Hepatic stellate cell (primary cell): ENCODE results near the gene CEP78.
"Not testable (repeated sequence)": the region's sequence is repeated elsewhere in the genome, so short reads cannot be mapped to it uniquely, and the experiment has no call there.

Source experiments
- DNase-seq: peaks from one replicate; pipeline ENCODE4 v3.0.0; 2011; ENCODE audit warnings: low spot score

The CEP78 gene, protein sequence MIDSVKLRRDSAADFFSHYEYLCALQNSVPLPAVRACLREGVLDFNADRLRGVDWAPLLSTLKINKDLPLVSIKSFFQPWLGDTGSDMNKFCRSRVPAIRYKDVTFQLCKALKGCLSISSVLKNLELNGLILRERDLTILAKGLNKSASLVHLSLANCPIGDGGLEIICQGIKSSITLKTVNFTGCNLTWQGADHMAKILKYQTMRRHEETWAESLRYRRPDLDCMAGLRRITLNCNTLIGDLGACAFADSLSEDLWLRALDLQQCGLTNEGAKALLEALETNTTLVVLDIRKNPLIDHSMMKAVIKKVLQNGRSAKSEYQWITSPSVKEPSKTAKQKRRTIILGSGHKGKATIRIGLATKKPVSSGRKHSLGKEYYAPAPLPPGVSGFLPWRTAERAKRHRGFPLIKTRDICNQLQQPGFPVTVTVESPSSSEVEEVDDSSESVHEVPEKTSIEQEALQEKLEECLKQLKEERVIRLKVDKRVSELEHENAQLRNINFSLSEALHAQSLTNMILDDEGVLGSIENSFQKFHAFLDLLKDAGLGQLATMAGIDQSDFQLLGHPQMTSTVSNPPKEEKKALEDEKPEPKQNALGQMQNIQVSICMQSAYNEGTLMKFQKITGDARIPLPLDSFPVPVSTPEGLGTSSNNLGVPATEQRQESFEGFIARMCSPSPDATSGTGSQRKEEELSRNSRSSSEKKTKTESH

DNA sequence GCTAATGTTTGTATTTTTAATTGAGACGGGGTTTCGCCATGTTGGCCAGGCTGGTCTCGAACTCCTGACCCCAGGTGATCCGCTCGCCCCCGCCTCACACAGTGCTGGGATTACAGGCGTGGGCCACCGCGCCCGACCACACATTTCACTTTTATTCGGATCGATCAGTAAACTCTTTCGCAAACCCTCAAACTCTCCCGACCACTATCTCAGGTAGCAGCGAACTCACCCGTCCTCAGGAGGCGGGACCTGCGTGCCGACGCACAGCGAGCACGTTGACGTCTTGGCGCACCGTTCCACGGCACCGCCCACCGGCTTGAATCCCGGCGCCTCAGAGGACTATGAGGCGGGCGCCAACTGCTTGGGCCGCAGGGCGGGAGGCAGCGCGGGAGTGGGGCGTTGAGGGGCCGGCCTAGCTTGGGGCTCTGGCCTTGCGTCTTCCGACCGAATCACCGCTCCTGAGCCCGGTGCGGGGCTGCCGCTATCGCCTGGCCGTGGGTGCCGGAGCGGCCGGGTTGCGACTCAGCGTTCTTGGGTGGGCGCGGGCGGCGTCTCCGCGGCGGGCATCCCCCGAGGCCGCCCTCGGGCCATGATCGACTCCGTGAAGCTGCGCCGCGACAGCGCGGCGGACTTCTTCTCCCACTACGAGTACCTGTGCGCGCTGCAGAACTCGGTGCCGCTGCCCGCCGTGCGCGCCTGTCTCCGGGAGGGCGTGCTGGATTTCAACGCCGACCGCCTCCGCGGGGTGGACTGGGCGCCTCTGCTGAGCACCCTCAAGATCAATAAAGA, at the start of gene CEP78:
Gene CEP78 (plus strand): TSS at position 314 of the 789 bp plus-strand sequence. CDS start 276 bp downstream, at position 590.
- peak; percentile 88 for DNase-seq

DNA sequence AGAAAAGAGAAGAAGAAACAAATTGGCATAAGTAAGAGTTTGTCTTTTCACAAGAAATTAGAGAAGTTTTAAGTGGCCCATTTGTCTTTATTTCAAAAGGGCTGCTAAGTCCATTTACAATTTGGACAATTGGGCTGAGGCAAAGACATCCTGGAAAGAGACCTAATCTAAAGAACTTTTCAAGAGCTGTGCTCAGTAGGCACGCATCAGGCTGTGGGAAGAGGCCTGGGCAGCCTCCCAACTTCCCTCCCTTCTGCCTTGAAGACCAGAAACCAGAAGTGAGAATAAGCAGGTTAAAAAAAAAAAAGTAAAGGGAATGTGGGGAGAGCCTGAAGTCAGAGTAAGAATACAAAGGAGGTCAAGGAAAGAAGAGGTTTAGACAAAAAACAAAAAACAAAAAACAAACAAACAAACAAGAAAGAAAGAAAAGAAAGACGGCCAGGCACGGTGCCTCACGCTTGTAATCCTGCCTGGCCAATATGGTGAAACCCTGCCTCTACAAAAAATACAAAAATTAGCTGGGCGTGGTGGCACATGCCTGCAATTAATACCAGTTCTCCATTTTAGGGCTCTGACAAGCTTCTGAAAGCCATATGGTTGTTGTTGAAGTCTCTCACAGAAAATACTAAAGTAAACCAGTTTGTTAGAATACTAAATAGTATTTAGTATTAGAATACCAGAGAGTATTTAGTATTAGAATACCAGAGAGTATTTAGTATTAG, 48.0 kb upstream of the CEP78 start:
- DNase-seq: no peak

DNA sequence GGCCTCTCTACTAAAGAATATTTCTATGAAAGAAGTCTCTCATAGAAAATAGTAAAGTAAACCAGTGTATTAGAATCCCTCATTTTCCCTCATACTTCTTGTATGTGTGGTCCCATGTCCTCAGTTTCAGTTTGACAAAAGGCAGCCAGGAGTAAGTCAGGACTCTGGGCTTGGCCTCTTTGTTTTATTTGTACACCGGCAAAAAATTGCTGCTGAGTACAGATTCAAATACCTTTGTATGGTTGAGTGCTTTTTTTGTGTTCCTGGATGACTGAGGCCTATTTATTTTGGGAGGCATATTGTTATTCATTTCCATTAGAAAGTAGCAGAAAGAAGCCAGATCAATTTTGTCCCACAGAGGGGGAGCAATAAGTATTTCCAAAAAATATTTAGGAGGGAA, 47.3 kb upstream of the CEP78 start:
- DNase-seq: no peak

DNA sequence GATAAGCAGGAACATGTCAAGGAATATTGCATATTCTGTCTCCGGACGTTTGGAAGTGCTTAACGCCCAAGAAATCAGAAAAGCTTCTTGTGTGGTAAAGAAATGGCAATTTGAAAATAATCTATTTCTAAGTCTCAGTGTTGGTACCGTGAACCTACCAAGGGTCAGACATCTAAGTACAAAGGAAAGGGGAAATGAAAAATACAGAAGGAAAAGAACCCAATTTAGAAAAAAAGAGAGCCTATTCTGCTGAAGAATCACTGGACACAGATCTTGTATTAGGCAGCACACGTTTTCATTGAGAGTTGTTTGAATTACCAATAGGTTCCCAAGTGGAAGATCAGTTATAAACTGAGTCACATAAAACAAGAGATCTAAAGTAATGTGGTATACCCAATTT, 46.9 kb upstream of the CEP78 start:
- DNase-seq: no peak

DNA sequence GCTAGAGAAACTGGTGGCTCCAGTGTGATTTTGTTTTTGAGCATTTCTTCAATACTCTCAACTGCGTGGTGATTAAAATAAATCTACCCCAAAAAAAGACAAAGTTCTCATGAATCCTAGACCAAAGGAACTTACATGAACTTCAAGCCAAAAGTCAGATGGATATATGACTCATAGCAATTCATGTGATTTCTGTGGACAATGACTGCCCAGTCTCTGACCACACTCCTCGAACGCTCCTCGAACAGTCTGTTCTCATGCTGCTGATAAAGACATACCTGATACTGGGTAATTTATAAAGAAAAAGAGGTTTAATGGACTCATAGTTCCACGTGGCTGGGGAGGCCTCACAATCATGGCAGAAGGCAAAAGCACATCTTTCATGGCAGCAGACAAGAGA, 46.4 kb upstream of the CEP78 start:
- no peak for DNase-seq

DNA sequence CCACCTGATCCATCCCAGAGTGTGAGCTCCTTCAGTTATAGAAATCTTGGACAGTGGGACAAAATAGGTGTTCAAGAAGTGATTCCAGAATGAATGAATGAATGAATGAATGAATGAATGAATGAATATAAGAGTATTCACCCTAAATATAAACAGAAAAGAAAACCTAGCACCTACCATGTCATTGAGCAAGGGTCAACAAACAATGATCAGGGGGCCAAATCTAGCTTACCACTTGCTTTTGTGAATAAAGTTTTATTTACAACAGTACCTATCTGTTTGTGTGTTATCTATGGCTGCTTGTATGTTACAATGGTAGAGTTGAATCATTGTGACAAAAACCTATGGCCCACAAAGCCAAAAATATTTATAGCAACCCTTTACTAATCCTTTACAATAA, 43.9 kb upstream of the CEP78 start:
- DNase-seq: no peak

DNA sequence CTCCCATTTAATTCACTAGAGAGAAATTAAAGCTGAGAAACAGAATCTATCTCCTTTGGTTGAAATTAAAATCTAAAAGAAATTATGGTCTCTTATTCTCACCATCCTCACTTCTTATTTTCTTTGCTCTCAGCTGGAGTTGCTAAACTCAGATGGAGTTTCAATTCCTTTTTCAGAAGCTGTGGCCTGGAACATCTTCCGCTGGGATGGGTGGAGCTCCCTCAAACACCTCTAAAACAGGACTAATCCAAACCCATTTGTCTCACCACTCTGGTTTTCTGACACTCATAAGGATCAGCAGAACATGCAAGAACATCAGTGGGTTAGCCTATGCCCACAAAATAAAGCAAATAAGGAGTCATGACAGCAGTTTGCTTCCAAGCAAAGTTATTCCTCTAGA, 39.6 kb upstream of the CEP78 start:
- DNase-seq: no peak

DNA sequence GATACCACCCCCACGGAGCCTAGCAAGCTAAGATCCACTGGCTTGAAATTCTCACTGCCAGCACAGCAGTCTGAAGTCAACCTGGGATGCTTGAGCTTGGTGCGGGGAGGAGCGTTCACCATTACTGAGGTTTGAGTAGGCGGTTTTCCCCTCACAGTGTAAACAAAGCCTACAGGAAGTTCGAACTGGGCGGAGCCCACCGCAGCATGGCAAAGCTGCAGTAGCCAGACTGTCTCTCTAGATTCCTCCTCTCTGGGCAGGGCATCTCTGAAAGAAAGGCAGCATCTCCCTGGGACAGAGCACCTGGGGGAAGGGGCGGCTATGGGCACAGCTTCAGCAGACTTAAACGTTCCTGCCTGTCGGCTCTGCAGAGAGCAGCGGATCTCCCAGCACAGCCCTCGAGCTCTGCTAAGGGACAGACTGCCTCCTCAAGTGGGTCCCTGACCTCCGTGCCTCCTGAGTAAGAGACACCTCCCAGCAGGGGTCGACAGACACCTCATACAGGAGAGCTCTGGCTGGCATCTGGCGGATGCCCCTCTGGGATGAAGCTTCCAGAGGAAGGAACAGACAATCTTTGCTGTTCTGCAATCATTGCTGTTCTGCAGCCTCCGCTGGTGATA, 34.6 kb upstream of the CEP78 start:
- not testable (repeated sequence) for DNase-seq

DNA sequence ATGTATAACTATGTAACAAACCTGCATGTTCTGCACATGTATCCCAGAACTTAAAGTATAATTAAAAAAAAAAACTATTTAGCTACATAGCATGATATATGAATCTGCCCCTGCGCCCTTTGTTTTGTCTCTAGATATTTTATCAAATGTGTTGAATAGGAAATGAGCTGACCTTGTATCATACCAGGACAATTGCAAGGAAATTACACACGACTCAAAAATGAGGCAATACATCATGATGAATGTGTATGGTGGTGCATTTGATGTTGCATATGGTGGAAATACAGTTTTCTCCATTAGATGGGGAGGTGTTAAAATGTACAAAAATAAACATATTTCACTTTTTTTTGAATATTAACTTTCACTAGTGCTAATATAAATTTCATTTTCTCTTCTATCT, 28.6 kb upstream of the CEP78 start:
- no peak for DNase-seq

DNA sequence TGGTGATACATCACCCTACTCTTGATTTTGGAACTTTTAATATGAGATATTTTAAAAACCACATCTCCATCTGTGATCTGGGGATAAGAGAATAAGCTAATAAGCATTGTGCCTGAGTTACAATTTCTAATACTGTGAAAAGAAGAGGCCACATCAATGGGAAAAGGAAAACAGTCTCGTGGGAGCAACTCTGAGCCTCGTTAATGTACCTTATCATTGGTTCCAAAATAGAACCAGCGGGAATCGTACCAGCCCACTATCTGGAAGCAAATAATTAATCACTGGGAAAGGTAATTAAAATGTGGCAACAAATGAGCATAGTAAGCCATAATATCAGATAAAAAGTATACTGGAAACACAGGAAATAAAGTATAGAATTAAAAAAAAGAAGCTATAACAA, 28.0 kb upstream of the CEP78 start:
- no peak for DNase-seq

DNA sequence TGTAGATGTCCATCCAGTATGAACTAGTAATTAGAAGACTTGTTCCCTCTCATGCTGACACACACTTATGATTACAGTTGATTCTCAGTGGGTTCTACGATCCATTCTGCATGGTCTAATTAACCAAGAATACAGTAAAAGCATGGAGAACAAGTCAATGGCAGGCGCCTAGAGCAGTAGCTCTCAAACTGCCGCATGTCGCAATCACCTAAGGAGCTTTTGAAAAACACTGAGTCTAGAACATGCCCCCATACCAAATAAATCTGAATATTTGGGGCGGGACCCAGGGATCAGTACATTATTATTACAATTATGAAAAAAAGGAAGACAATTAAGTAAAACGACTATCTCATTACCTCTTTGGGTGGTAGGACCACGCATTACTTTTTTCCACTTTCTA, 26.7 kb upstream of the CEP78 start:
- no peak for DNase-seq

DNA sequence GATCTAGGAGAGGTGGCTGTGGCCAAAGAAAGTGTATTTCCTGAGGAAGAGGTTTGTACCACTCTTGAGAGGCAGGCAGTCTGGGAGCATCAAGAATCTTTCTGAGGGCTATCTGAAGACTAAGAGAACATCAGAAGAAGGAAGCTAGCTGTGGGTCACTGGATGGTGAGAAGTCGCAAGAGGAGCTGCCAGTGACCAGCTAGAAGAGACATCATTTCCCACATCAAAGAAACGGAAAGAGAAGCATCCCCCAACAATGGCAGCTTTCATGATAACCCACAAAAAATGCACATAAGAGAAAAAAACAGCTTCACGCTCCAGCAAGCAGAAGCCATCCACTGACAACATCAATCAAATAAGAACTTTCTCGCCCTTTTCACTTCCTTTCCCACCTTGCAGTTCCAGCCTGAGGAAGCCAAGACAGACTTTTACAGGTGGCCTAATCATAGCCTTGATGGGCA, 25.0 kb upstream of the CEP78 start:
- no peak for DNase-seq

DNA sequence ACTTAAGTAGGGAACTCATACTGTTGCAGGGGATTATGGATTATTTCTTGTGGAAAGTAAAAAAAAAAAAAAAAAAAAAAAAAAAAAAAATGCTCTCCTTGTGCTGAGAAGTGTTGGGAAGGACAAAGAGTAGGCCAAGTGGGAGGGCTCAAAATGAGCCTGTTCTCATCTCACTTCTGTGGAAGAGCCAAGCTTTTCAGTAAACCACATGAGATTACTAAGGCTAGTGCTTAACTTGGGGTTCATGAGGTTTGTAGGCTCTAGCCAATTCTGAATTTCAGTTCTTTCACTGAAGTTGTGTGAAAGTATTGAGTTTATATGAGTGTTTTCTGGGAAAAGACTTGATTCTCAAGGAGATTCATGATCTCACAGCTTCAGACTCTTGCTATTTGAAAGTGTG, 23.0 kb upstream of the CEP78 start:
- DNase-seq: no peak

DNA sequence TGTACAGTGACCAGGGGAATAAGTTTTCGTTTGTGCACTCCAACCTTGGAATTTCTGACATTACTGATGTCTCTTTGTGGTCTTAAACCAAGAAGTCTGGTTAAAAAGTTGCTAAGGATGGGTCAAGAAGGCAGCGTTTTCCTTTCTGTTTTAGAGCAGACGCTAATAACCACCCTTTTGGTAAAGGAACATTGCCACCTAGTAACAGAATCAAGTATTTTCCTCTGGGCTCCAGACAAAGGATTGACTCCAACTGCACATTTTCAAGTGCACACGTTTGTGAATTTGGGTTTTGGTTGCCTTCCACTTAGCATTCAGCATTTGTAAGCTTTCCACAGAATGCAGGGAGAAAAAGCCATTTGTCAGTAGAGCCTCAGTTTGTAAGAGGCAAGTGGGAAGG, 22.2 kb upstream of the CEP78 start:
- DNase-seq: no peak

DNA sequence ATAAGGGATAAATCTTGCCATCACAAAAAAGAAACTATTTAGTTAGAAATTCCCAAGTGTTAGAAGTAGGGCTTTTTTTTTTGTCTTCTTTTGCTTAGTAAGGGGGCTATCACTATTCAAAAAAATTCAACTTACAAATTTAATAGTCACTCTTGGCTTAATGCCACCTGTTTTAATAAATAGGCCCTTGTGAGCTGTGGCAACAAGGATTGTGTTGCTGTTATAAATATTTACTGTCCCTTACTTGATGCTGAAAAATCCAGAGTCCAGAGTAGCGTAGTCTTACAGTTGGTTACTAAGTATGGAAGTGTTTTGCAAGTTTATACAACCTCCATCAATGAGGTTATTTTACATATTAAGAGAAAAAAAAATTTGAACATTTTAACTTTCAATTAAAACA, 21.4 kb upstream of the CEP78 start:
- no peak for DNase-seq

DNA sequence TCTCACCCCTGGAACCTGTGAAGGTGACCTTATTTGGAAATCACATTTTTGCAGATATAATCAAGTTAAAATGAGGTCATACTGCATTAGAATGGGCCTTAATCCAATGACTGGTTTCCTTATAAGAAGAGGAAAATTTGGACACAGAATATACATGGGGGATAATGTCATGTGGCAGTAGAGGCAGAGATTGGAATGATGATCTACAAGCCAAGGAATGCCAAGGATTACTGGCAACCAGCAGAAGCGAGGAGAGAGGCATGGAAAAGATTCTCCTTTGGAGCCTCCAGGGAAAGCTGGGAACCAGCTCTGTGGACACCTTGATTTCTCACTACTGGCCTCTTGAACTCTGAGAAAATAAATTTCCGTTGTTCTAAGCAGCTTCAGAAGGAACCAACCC, 20.2 kb upstream of the CEP78 start:
- DNase-seq: no peak

DNA sequence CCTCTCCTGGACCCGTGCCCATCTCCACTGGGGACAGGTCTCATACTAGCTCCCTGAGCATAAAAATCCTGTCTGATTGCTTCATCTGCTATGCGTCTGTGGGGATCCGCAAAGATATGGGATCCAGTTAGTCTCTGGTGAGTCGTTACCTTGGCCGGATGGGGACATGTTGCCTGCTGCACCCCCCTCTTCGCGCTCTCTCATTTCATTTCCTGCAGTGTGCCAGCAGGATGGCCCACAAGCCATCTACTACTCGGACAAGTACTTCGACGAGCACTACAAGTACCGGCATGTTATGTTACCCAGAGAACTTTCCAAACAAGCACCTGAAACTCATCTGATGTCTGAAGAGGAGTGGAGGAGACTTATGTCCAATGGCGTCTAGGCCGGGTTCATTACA, 17.0 kb upstream of the CEP78 start:
- DNase-seq: no peak

DNA sequence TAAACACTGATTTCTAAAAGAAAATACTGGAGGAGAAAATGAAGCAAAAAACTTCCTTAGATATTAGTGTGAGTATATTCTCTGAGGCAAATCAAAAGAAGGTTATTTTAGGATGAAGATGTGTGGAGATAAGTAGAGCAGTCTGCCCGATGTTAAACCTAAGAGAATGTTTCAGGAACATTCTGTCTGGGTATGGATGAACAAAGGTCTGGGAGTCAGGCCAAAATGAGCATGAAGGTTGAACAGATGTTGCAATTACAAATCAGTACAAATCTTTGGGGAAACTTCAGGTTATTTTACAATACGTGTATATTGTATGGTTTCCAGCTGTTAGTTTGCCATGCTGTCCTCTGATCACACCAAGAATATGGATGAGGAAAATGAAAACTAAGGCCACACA, 14.4 kb upstream of the CEP78 start:
- no peak for DNase-seq

DNA sequence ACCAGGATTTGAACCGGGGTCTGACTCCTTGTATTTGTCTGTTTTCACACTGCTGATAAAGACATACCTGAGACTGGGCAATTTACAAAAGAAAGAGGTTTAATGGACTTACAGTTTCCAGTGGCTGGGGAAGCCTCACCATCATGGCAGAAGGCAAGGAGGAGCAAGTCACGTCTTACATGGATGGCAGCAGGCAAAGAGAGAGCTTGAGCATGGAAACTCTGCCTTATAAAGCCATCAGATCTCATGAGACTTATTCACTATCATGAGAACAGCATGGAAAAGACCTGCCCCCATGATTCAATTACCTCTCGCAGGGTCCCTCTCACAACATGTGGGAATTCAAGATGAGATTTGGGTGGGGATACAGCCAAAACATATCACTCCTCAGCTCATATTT, 14.0 kb upstream of the CEP78 start:
- DNase-seq: not testable (repeated sequence)

DNA sequence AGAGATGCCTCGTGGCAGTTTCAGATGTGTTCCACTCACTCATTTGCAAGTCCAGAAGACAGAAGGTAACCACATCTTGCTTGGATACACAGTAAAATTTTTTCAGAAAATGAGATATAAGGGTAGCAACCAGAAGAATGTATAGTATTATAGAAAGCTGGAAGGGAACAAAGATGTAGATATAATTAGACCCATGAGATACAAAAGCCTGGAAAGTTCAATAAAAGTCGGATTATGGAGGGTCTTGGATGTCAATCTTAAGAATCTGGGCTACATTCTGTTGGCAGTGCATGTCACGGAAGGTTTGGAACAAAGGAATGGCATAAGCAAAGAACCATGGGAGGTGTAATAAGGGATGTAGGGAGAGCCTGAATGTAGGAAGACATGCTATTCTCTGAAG, 5.1 kb upstream of the CEP78 start:
- DNase-seq: no peak

DNA sequence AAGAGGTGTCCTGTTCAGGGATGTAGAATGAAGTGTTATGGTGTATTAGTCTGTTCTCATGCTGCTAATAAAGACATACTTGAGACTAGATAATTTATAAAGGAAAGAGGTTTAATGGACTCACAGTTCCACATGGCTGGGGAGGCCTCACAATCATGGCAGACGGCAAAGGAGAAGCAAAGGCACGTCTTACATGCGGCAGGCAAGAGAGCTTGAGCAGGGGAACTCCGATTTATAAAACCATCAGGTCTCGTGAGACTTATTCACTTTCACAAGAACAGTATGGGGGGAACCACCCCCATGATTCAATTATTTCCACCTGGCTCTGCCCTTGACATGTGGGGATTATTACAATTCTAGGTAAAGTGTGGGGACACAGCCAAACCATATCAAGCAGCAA, 3.4 kb upstream of the CEP78 start:
- DNase-seq: not testable (repeated sequence)

DNA sequence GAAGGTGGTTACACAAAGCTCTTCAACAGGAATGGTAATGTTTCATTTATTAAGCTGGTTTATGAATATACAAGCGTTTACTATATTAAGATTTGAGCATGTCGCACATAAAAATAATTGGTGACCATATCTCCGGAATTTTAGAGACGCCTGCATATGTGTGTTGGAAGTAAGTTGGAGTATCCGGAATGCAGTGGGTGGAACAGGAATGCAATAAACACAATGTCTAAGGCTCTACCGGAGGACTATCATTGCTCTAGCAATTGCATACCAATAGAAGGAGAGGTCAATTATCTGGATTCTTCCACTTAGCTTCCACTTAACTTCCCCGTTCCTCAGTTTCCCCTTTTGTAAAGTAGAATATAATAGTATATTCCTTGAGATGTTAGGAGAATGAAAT, 1.1 kb upstream of the CEP78 start:
- peak; percentile 53 for DNase-seq
